Astrocyte (in vitro differentiated cells and primary cell): Measurements from ENCODE around the gene COL9A3. TPM values are rescaled to one million over a fixed set of nuclear protein-coding genes. Genes with fewer than 3 reads are reported as not detected.

ENCODE experiments used
- DNase-seq: peaks from one replicate; pipeline ENCODE4 v3.0.0-alpha.2; 2010; ENCODE audit warnings: low read depth
- FAIRE-seq: peaks from 2 replicates; lab custom pipeline; 2011; peaks lifted over from hg19 to GRCh38; lab: Jason Lieb, UNC
- H2AFZ ChIP-seq: 2 replicates; pipeline ENCODE4 v1.6.0; 2012; ENCODE audit warnings: low read depth, low read length, inconsistent platforms
- H3K27ac ChIP-seq: 2 replicates; pipeline ENCODE4 v1.5.1; 2011; ENCODE audit warnings: low read depth, low read length, inconsistent platforms
- H3K27me3 ChIP-seq: 2 replicates; pipeline ENCODE4 v1.6.0; 2011; ENCODE audit warnings: low read length, inconsistent platforms; ENCODE audit not compliant: insufficient read depth
- H3K36me3 ChIP-seq: 2 replicates; pipeline ENCODE4 v1.5.1; 2011; ENCODE audit warnings: low read length, inconsistent platforms; ENCODE audit not compliant: insufficient read depth
- H3K4me1 ChIP-seq: 2 replicates; pipeline ENCODE4 v1.5.1; 2011; ENCODE audit warnings: low read length, inconsistent platforms; ENCODE audit not compliant: insufficient read depth
- H3K4me2 ChIP-seq: 2 replicates; pipeline ENCODE4 v1.6.0; 2012; ENCODE audit warnings: low read length, inconsistent platforms
- H3K4me3 ChIP-seq: 2 replicates; pipeline ENCODE4 v1.5.1; 2011; ENCODE audit warnings: low read depth, mild to moderate bottlenecking, low read length, inconsistent platforms; ENCODE audit not compliant: insufficient read depth
- H3K79me2 ChIP-seq: 2 replicates; pipeline ENCODE4 v1.6.0; 2012; ENCODE audit warnings: mild to moderate bottlenecking, low read length, inconsistent platforms; ENCODE audit not compliant: insufficient read depth
- H3K9ac ChIP-seq: 2 replicates; pipeline ENCODE4 v1.6.0; 2012; ENCODE audit warnings: mild to moderate bottlenecking, low read length, inconsistent platforms
- H3K9me3 ChIP-seq: 2 replicates; pipeline ENCODE4 v1.5.1; 2012; ENCODE audit warnings: low read depth, mild to moderate bottlenecking, low read length, inconsistent platforms; ENCODE audit not compliant: insufficient read depth
- H4K20me1 ChIP-seq: 2 replicates; pipeline ENCODE4 v1.6.0; 2012; ENCODE audit warnings: low read length, inconsistent platforms; ENCODE audit not compliant: insufficient read depth
- H3K27ac Mint-ChIP-seq: one replicate; pipeline ENCODE4 v1.8.0; 2021; ENCODE audit warnings: mild to moderate bottlenecking, mixed read lengths; ENCODE audit not compliant: unreplicated experiment
- H3K27me3 Mint-ChIP-seq: one replicate; pipeline ENCODE4 v1.8.0; 2021; ENCODE audit warnings: low read depth, mixed read lengths; ENCODE audit not compliant: unreplicated experiment
- H3K36me3 Mint-ChIP-seq: one replicate; pipeline ENCODE4 v1.8.0; 2021; ENCODE audit warnings: low read depth, mixed read lengths; ENCODE audit not compliant: unreplicated experiment
- H3K4me1 Mint-ChIP-seq: one replicate; pipeline ENCODE4 v1.8.0; 2021; ENCODE audit warnings: low read depth, mixed read lengths; ENCODE audit not compliant: unreplicated experiment
- H3K4me3 Mint-ChIP-seq: one replicate; pipeline ENCODE4 v1.8.0; 2021; ENCODE audit warnings: mild to moderate bottlenecking, moderate library complexity, mixed read lengths; ENCODE audit not compliant: unreplicated experiment
- H3K9me3 Mint-ChIP-seq: one replicate; pipeline ENCODE4 v1.8.0; 2021; ENCODE audit warnings: mild to moderate bottlenecking, mixed read lengths; ENCODE audit not compliant: unreplicated experiment
- EZH2 ChIP-seq: IDR thresholded peaks from 2 replicates; pipeline ENCODE4 v1.6.1; 2012; ENCODE audit warnings: mild to moderate bottlenecking, low read length, inconsistent platforms; ENCODE audit not compliant: insufficient read depth
- total RNA-seq: library from RNA; stranded (reverse); gene quantifications from 2 replicates; pipeline ENCODE4 v1.2.1, GENCODE V29; 2021
- TF ChIP-seq, protein P1 (sequence below): IDR thresholded peaks from 2 replicates; pipeline ENCODE4 v1.5.1; 2011; ENCODE audit warnings: low read depth, mild to moderate bottlenecking, inconsistent platforms, low read length, moderate library complexity; ENCODE audit not compliant: insufficient read depth

The COL9A3 gene
- total RNA-seq, 1 donor from 2014 or later = 43.0 TPM

- Mint-ChIP-seq H3K27ac (no peak overlapping the region), H3K27me3 (no peaks in the 10 kb centered on the region), H3K4me1 (peaks cover 7% of the 10 kb centered on the region), H3K9me3 (no peaks in the 10 kb centered on the region), H3K36me3 (no peaks in the 10 kb centered on the region), H3K4me3 (no peak overlapping the region)
- H3K79me2 ChIP-seq = no peaks in the 10 kb centered on the region
- no peaks in the 10 kb centered on the region for H3K9me3 ChIP-seq
- no peak for FAIRE-seq
- H3K4me1 ChIP-seq = peaks cover 9% of the 10 kb centered on the region
- H3K4me3 ChIP-seq = no peak overlapping the region
- no peak overlapping the region for H3K4me2 ChIP-seq
- no peak overlapping the region for H3K9ac ChIP-seq
- TF ChIP-seq, protein P1, sequence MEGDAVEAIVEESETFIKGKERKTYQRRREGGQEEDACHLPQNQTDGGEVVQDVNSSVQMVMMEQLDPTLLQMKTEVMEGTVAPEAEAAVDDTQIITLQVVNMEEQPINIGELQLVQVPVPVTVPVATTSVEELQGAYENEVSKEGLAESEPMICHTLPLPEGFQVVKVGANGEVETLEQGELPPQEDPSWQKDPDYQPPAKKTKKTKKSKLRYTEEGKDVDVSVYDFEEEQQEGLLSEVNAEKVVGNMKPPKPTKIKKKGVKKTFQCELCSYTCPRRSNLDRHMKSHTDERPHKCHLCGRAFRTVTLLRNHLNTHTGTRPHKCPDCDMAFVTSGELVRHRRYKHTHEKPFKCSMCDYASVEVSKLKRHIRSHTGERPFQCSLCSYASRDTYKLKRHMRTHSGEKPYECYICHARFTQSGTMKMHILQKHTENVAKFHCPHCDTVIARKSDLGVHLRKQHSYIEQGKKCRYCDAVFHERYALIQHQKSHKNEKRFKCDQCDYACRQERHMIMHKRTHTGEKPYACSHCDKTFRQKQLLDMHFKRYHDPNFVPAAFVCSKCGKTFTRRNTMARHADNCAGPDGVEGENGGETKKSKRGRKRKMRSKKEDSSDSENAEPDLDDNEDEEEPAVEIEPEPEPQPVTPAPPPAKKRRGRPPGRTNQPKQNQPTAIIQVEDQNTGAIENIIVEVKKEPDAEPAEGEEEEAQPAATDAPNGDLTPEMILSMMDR = no peak
- TF ChIP-seq EZH2 = no peak
- H3K27ac ChIP-seq = no peak overlapping the region
- H2AFZ ChIP-seq = no peak overlapping the region
- H3K27me3 ChIP-seq = no peaks in the 10 kb centered on the region
- DNase-seq = no peak
- no peaks in the 10 kb centered on the region for H4K20me1 ChIP-seq
- H3K36me3 ChIP-seq = no peaks in the 10 kb centered on the region
Observed at GRCh38 chr20:62825986-62826645, 9.3 kb downstream of the COL9A3 start.

- H3K9ac ChIP-seq = no peak overlapping the region
- H2AFZ ChIP-seq = no peak overlapping the region
- H3K27ac ChIP-seq = no peak overlapping the region
- H3K27ac Mint-ChIP-seq = no peak overlapping the region
- no peak overlapping the region for H3K4me2 ChIP-seq
- no peak overlapping the region for H3K4me3 Mint-ChIP-seq
- no peaks in the 10 kb centered on the region for H3K36me3 ChIP-seq
- no peaks in the 10 kb centered on the region for H3K9me3 Mint-ChIP-seq
- TF ChIP-seq, protein P1 = no peak
- no peak for TF ChIP-seq EZH2
- no peaks in the 10 kb centered on the region for H3K27me3 Mint-ChIP-seq
- peaks cover 1% of the 10 kb centered on the region for H3K36me3 Mint-ChIP-seq
- H3K4me1 Mint-ChIP-seq = peaks cover 9% of the 10 kb centered on the region
- no peaks in the 10 kb centered on the region for H3K27me3 ChIP-seq
- H3K4me3 ChIP-seq = no peak overlapping the region
- FAIRE-seq (no peak), DNase-seq (no peak)
- H3K79me2 ChIP-seq = no peaks in the 10 kb centered on the region
- H3K4me1 ChIP-seq = peaks cover 9% of the 10 kb centered on the region
- no peaks in the 10 kb centered on the region for H4K20me1 ChIP-seq
- no peaks in the 10 kb centered on the region for H3K9me3 ChIP-seq
Observed at GRCh38 chr20:62826646-62827310, 9.9 kb downstream of the COL9A3 start.
